ENCODE results near the gene IFNL1. TPM values are rescaled to one million over a fixed set of nuclear protein-coding genes. Genes with fewer than 3 reads are reported as not detected.

Gene IFNL1
- total RNA-seq, 4 donors from 2014 or later: not detected

DNA sequence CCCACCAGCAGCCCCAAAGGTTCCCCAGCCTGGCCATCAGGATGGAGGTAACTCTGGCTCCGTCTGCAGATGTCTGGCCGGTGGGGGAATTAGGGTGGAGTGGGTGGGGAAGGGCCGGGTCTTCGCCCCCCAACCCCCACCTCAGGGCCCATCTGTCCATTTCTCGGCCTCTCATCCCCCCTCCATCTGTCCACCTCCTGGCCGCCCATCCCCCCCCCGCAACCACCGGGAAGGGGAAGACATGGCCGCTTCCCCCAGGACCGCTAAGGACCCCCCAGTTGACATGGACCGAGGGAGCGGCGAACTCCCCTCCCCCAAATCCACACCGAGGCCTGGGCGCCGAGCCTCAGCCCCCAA lies 23.7 kb downstream of the IFNL1 start:
- in situ Hi-C loops (cut with MboI; ENCODE audit: low sequenced_read_pairs in 4 of 4): no loop called here
- no peaks in the 10 kb centered on the region for H3K9me3 ChIP-seq
- ATAC-seq: no peak
- H3K27me3 ChIP-seq: peaks cover 17 to 30% (median 18%) of the 10 kb centered on the region in 3 donors
- no peaks in the 10 kb centered on the region for H3K4me1 ChIP-seq
- H3K4me3 ChIP-seq: peak overlapping the region in 1 of 4 donors; percentile 35
- H3K27ac ChIP-seq: no peak overlapping the region
- TF ChIP-seq, protein P1, sequence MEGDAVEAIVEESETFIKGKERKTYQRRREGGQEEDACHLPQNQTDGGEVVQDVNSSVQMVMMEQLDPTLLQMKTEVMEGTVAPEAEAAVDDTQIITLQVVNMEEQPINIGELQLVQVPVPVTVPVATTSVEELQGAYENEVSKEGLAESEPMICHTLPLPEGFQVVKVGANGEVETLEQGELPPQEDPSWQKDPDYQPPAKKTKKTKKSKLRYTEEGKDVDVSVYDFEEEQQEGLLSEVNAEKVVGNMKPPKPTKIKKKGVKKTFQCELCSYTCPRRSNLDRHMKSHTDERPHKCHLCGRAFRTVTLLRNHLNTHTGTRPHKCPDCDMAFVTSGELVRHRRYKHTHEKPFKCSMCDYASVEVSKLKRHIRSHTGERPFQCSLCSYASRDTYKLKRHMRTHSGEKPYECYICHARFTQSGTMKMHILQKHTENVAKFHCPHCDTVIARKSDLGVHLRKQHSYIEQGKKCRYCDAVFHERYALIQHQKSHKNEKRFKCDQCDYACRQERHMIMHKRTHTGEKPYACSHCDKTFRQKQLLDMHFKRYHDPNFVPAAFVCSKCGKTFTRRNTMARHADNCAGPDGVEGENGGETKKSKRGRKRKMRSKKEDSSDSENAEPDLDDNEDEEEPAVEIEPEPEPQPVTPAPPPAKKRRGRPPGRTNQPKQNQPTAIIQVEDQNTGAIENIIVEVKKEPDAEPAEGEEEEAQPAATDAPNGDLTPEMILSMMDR (IDR thresholded peaks at IDR 0.05 in 4 of 5, conservative IDR thresholded peaks at IDR 0.05 in 1 of 5): no peak
- TF ChIP-seq POLR2A (IDR thresholded peaks at IDR 0.05): no peak
- no peaks in the 10 kb centered on the region for H3K36me3 ChIP-seq
- DNase-seq: no peak
- intact Hi-C loops (cut with DNase I; ENCODE audit: low total_unique reads): no loop called here

DNA sequence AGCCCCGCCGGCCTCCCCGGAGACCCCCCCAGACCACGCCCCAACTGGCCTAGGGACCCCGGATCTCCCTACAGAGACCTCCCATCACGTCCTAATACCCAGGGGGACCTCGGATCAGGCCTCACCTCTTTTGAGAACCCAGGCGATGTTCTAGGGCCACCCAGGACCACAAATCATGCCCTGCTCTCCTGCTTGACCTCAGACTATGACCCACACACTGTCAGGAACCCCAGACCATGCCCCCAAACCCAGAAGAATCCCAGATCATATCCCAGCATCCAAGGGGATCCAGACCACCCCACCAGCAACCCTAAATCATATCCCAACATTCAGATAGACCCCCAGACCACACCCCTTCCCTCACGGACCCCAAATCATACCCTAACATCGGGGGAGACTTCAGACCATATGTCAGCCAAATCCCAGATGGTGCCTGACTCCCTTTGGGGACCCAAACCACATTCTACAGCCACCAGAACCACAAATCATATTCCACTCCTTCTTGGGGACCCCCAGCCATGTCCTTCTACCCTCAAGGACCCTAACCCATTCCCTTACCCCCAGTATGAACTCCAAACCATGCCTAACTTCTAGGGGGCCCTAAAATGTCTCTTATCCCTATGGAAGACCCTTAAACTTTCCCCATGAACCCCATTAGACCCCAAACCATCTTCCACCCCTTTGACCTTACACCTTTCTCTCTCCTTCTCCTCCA lies 25.1 kb downstream of the IFNL1 start:
- intact Hi-C loops (cut with DNase I; ENCODE audit: low total_unique reads): no loop called here
- no peak for TF ChIP-seq POLR2A (IDR thresholded peaks at IDR 0.05)
- TF ChIP-seq, protein P1 (IDR thresholded peaks at IDR 0.05 in 4 of 5, conservative IDR thresholded peaks at IDR 0.05 in 1 of 5): no peak

DNA sequence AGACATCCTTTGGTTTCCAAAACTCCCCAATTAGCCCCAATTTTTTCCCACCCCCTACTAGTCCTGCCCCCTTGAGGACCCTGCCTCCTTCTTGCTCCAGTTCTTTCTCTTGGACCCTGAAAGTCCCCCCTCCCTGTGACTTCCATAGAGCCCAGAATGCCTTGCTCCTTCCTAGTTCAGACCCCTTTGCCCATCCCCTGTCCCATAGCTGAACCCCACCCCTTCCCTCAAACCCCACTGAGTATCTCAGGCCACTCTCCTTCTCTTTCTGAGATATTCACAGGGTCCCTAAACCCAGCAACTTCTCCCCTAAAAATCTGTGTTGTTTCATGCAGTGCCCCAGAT lies 25.6 kb downstream of the IFNL1 start:
- Histone ChIP-seq H3K9me3 (no peaks in the 10 kb centered on the region), H3K27ac (no peak overlapping the region), H3K4me3 (no peak overlapping the region), H3K36me3 (no peaks in the 10 kb centered on the region), H3K4me1 (no peaks in the 10 kb centered on the region), H3K27me3 (peaks cover 17 to 30% (median 18%) of the 10 kb centered on the region in 3 donors)
- DNase-seq (no peak), ATAC-seq (no peak)
- in situ Hi-C loops (cut with MboI; ENCODE audit: low sequenced_read_pairs in 4 of 4): no loop called here
- intact Hi-C loops (cut with DNase I; ENCODE audit: low total_unique reads): no loop called here
- TF ChIP-seq, protein P1 (IDR thresholded peaks at IDR 0.05 in 4 of 5, conservative IDR thresholded peaks at IDR 0.05 in 1 of 5): no peak
- TF ChIP-seq POLR2A (IDR thresholded peaks at IDR 0.05): no peak

More for the DNA sequence above, 25.1 kb downstream of the IFNL1 start:
- Histone ChIP-seq H3K4me3 (no peak overlapping the region), H3K4me1 (no peaks in the 10 kb centered on the region), H3K36me3 (no peaks in the 10 kb centered on the region), H3K9me3 (no peaks in the 10 kb centered on the region), H3K27ac (no peak overlapping the region), H3K27me3 (peaks cover 17 to 30% (median 18%) of the 10 kb centered on the region in 3 donors)
- ATAC-seq: no peak
- DNase-seq: no peak
- in situ Hi-C loops (cut with MboI; ENCODE audit: low sequenced_read_pairs in 4 of 4): no loop called here

DNA sequence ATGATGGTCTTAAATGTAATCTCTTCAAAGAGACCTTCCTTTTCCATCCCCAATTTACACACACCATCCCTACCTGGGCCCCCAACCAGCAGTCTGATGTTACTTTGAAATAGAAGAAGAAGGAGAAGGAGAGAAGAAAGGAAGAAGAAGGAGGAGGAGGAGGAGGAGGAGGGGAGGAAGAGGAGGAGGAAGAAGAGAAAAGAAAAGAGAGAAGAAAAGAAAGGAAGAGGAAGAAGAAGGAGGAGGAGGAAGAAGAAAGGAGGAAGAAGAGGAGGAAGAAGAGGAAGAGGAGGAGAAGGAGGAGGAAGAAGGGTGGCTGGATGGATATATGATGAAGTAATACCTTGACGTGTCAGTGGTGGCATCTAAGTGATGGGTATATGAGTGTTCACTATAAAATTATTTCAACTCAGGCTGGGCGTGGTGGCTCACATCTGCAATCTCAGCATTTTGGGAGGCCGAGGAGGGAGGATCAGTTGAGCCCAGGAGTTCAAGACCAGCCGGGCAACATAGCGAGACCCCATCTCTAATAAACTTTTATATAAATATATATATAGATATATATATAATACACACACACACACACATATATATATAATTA lies 28.1 kb downstream of the IFNL1 start:
- no peak for ATAC-seq
- intact Hi-C loops (cut with DNase I; ENCODE audit: low total_unique reads): no loop called here

More for the DNA sequence above, 28.1 kb downstream of the IFNL1 start:
- H3K4me3 ChIP-seq: no peak overlapping the region
- peaks cover 0 to 3% of the 10 kb centered on the region in 2 donors for H3K4me1 ChIP-seq
- H3K36me3 ChIP-seq: no peaks in the 10 kb centered on the region
- DNase-seq: no peak
- in situ Hi-C loops (cut with MboI; ENCODE audit: low sequenced_read_pairs in 4 of 4): no loop called here
- TF ChIP-seq, protein P1 (IDR thresholded peaks at IDR 0.05 in 4 of 5, conservative IDR thresholded peaks at IDR 0.05 in 1 of 5): no peak
- peaks cover 14 to 21% (median 20%) of the 10 kb centered on the region in 3 donors for H3K27me3 ChIP-seq
- no peak overlapping the region for H3K27ac ChIP-seq
- H3K9me3 ChIP-seq: no peaks in the 10 kb centered on the region
